Stimulated activated CD4-positive, alpha-beta T cell treated with anti-CD3 and anti-CD28 coated beads, Interleukin-1b, Interleukin-23, amount 100 ng/mL, for 4 hours (primary cell): ENCODE results near the gene SLIT3.

Source experiments
- DNase-seq, 2 donors: peaks; one replicate each; pipeline ENCODE4 v3.0.0-alpha.2; 2020; ENCODE audit warnings: low read depth in 2 of 2

SLIT3 gene

GRCh38 chr5:168962306-168962705, 338.6 kb downstream of the SLIT3 start:
- DNase-seq: no peak

GRCh38 chr5:168961681-168962080, 339.3 kb downstream of the SLIT3 start:
- no peak for DNase-seq

- DNase-seq: no peak
Observed at GRCh38 chr5:168960497-168960896, 340.4 kb downstream of the SLIT3 start.

- DNase-seq: no peak
Observed at GRCh38 chr5:168953351-168953750, 347.6 kb downstream of the SLIT3 start.

GRCh38 chr5:168952196-168952595, 348.7 kb downstream of the SLIT3 start:
- DNase-seq: no peak

DNA sequence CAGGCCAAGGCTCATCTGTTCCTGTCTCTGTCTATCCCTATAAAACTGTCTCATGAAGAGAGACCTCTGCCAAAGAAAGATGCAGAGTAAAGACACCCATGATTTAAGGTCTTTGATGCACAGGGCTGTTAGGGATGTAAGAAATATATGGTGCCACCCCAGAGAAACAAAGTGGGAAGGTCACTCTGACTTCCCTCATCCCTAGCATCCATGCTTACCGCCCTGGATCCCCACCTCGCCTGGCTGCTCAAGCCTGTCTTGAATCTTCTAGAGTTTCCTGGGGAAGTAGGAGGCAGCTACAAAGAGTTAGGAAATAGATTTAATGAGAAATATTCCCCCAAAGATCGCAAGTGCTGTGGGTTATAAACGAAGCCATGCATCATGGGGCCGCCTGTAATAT, 349.2 kb downstream of the SLIT3 start:
- DNase-seq: no peak

GRCh38 chr5:168951356-168951755, 349.6 kb downstream of the SLIT3 start:
- DNase-seq: no peak

DNA sequence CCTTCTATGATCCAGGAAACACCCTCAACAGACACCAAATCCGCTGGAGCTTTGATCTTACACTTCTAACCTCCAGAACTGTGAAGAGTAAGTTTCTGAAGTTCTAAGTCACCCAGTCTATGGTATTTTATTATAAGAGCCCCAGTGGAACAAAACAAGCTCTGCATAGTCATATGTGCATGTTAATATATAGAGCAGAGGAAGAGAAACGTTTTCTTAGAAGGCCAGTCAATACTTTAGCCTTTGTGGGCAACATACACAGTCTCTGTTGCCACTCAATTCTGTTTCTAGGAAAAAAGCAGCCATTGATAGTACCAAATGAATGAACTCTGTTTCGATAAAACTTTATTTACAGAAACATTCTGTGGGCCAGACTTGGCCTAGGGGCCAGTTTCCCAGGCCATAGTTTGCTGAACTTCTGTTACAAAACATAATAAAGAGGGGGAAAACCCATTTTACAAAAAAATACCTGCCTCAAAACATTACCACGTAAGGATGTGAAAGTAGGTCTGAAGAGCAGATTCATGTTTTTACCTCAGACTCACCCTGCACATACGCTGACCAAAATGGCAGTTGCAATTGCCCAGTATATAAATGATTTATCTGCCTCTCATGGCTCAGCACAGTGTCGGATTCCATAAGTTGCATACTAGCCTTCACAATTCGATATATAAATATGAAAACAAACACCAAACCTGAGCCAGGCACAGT, 350.5 kb downstream of the SLIT3 start:
- no peak for DNase-seq

DNA sequence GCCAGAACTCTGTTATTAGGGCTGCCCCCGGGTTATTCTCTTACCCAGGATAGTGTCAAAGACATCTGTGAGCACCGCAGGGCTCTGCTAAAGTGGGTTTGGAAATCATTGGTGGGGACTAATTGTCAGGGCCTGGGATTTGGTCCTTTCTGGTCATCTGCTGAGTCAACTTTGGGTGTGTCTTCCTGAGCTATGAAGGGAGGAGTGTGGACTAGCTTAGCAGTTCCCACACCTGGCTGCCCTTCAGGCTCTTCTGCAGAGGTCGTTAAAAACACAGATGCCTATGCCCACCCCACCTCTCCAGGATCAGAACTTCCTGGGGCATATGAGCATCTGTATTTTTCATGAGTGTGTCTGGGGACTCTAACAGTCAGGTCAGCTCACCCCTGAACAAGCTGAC, 352.2 kb downstream of the SLIT3 start:
- no peak for DNase-seq

DNA sequence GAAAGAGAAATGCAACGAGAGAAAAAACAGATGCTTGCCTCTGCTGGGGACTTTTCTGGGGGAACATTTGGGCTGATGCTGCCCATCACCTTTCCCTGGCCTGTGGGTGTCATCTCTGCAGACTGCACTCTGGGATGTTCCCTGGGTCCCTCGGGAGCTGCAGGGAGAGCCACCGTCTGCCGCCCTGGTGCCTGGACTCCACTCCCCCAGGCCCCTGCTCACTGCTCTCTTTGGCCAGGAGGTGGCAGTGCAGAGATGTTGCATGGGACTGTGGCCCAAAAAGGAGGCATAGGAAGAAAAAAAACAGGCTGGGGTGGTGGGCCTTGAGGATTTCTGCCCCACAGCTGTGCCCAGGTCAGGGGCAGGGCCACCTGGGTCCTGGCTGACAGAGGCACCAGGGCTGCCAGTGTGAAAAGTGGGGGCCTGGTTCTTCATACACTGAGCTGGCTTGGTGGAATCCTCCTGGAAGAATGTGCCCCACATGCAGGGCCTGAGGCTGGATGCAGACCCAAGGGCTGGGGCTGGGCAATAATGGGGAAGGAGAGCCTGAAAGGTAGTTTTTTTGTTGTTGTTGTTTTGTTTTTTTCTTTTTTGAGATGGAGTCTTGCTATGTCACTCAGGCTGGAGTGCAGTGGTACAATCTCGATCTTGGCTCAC, 353.6 kb downstream of the SLIT3 start:
- DNase-seq: peak in 1 of 2 donors; percentile 22

GRCh38 chr5:168946363-168946762, 354.6 kb downstream of the SLIT3 start:
- DNase-seq: no peak

GRCh38 chr5:168944004-168944403, 356.9 kb downstream of the SLIT3 start:
- no peak for DNase-seq

DNA sequence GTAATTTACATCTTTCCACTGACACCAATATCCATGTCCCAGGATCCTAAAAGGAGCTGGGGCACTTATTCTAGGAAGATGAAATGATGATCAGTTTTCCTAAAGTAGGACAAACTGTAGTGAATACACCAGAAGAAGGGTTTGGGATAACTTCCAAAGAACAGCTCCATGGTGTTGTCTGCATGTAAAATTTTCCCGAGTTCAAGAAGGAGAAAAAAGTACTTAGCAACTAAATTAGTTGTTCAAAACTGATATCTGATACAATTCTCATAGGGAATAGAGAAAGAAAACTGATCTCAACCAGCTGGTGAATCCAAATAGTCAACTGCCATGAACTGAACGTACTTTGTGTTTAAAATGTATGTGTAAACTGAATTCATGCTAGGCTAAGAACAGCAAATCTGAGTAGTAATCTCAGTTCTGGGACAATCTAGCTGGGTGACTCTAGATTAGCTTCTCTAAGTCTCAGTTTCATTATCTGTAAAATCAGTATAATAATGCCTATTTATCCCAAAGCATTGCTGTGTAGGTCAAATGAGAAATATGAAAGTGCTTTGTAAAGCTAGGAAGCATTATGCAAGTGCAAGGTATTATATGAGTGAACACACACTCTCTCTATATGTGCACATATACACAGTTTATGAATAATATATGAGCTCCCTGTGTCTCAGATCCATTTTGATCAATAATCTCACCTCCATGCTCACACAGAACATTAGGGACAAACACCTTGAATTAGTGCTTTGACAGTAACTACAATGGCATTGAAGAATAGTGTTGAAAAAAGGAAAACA, 357.7 kb downstream of the SLIT3 start:
- DNase-seq: no peak

DNA sequence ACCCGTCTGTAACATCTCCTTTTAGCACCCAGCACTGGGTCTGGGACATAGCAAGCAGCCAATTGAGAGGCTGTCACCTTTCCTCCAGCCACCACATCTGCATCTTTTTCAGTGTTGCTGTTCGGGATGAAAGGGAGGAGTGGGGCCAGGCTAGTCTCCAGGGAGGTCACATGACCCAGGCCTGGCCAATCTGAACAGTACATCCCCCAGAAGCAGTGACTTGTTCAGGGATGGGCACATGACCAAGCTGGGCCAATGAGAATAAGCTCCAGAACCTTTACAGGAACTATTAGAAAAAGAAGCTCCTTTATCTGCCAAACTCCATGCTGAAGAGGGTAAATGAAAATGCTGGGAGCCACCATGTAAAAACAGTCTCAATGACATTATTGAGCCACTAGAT, 359.0 kb downstream of the SLIT3 start:
- no peak for DNase-seq

DNA sequence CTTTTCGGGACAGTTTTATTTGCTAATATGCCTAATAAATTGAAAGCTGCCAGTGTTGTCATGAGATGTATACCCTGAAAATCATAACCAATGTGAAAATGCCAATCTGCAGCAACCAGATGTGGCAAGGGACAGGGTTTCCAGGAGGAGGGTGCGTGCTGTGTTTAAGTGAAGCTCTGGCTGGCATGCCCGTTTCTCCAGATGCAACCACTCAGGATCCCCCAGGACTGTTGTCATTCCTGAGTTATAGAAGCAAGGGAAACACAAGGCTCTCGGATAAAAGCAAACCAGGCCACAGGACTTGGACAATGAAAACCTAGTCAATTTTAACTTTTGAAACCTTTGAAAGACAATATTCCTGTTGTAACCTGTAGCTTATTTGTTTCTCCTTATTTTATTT, 360.2 kb downstream of the SLIT3 start:
- no peak for DNase-seq

GRCh38 chr5:168939887-168940544, 360.9 kb downstream of the SLIT3 start:
- DNase-seq: no peak

- no peak for DNase-seq
Observed at GRCh38 chr5:168939156-168939800, 361.7 kb downstream of the SLIT3 start.

DNA sequence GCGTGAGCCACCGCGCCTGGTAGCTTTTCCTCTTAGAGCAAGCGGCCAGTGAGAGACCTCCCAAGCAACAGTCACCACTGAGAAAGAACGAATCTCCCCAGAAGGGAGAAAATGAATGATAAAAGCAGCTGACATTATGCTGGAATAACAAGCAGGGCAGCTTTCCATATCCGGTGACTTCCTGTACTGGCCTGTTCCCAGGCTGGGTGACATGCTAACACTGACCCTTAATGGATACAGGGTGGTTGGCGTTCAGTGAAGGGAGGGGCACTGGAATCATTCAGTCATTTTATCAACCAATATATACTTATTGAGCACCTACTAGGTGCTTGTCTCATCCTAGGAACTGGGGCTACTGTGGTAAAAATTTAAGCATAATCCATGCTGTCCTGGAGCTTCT, 364.4 kb downstream of the SLIT3 start:
- DNase-seq: no peak

GRCh38 chr5:168935183-168935582, 365.8 kb downstream of the SLIT3 start:
- no peak for DNase-seq

DNA sequence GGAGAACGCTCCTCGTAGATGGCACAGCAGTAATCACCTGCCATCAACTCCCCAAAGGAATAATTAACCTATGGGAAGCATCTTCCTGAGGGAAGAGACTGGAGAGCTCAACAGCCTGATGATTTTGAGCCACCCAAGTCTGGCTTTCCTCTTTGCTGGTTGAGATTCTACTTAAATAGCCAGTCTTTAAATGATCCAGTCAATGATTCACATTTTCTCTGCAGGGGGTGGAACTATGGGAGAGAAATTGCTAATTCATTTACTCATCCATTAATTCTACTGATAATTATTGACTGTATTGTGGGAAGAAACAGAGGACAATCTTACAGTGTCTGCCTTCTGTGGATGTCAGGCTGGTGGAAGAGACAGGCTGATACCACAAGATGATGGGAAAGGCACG, 366.8 kb downstream of the SLIT3 start:
- DNase-seq: no peak

DNA sequence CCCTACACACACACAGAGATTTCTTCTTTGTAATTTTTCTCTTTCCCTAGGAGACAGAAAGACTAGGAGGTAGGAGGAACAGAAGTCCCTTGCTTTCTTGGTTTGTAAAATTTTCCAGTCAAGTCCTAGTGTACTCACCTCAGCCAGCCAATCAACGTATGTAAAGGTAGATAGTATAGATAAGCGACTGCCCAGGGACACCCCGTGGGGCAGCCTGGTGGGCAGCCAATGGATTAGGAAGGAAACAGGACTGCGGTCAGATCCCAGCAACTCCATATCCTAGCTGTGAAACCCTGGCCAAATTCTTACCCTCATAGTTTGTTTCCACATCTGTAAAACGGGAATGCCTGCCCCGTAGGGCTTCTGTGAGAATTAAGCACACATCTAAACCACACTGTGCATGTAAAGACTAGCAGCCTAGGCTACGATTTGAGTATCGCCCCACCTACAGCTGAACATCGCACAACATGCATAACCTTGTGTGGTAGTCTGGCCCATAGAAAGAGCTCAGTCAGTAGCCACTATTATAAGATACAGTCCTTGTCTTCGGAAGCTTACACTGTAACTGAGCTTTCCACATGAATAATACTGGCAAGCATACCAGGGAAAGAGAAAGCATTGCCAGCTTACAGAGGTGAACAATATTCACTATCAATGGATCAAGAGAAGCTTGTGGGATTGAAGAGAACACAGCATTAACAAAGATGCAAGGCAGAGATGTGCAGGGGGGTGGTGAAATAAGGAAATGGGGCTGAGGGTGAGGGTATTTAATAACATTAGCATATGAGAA, 368.3 kb downstream of the SLIT3 start:
- DNase-seq: no peak
